ENCODE data around the gene THRB.

Gene THRB

GRCh38 chr3:24154781-24155180 lies 339.9 kb downstream of the THRB start:
- Histone ChIP-seq H3K27me3 (ENCODE audit: insufficient read depth, low read length) (no peaks in the 10 kb centered on the region), H3K4me2 (ENCODE audit: low read length) (no peak overlapping the region), H4K20me1 (ENCODE audit: insufficient read depth, low read length) (no peaks in the 10 kb centered on the region), H3K4me3 (ENCODE audit: low read depth, low read length, poor library complexity, severe bottlenecking) (no peak overlapping the region), H3K4me1 (ENCODE audit: insufficient read depth, low read length, severe bottlenecking) (no peaks in the 10 kb centered on the region), H3K36me3 (ENCODE audit: insufficient read depth, low read length) (no peaks in the 10 kb centered on the region), H3K9me3 (ENCODE audit: low read length) (no peaks in the 10 kb centered on the region), H3K9me2 (ENCODE audit: low read depth, low read length) (no peaks in the 10 kb centered on the region), H3K27ac (ENCODE audit: low read depth, low read length, poor library complexity, severe bottlenecking) (no peak overlapping the region), H3F3A (ENCODE audit: insufficient read depth, low read length) (no peaks in the 10 kb centered on the region), H2AFZ (ENCODE audit: low read length) (no peak overlapping the region), H3K79me2 (ENCODE audit: insufficient read depth, low read length) (no peaks in the 10 kb centered on the region), H3K9ac (ENCODE audit: low read length) (no peak overlapping the region)
- TF ChIP-seq EZH2 (IDR thresholded peaks at IDR 0.05; ENCODE audit: borderline replicate concordance, low read length) = no peak
- TF ChIP-seq, protein P1, sequence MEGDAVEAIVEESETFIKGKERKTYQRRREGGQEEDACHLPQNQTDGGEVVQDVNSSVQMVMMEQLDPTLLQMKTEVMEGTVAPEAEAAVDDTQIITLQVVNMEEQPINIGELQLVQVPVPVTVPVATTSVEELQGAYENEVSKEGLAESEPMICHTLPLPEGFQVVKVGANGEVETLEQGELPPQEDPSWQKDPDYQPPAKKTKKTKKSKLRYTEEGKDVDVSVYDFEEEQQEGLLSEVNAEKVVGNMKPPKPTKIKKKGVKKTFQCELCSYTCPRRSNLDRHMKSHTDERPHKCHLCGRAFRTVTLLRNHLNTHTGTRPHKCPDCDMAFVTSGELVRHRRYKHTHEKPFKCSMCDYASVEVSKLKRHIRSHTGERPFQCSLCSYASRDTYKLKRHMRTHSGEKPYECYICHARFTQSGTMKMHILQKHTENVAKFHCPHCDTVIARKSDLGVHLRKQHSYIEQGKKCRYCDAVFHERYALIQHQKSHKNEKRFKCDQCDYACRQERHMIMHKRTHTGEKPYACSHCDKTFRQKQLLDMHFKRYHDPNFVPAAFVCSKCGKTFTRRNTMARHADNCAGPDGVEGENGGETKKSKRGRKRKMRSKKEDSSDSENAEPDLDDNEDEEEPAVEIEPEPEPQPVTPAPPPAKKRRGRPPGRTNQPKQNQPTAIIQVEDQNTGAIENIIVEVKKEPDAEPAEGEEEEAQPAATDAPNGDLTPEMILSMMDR (IDR thresholded peaks at IDR 0.05; ENCODE audit: low read length) = no peak

DNA sequence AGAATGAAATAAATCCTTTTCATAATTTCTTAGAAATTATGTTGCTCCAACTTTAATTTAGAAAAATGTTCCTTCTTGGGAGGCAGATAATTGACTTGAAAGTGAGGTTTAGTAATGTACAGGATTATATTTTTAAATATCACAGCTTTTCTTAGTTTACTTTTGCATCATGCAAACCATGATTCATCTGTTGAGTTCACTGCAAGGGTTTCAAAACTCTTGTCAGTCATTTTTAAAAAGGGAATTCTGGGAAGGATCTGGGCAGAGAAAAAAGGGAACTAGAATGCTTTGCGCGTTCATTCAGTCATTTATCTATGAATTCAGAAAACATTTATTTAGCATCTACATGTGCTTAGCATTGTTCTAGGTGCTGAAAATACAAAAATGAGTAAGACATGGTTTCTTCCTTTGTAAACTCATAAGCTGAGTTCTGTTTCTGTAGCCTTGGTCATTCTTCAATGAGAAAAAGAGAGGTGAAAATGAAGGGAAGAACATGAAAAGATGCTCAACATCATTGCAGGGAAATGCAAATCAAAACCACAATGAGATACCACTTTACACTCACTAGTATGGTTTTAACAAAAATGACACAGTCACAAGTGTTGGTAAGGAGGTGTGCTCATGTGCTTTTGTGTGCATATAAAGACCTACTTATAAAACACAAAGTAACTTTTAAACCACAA lies 340.5 kb downstream of the THRB start:
- H3K27me3 ChIP-seq (ENCODE audit: insufficient read depth, low read length) = no peaks in the 10 kb centered on the region
- no peaks in the 10 kb centered on the region for H4K20me1 ChIP-seq (ENCODE audit: insufficient read depth, low read length)
- no peaks in the 10 kb centered on the region for H3K79me2 ChIP-seq (ENCODE audit: insufficient read depth, low read length)
- H3K36me3 ChIP-seq (ENCODE audit: insufficient read depth, low read length) = no peaks in the 10 kb centered on the region
- no peak overlapping the region for H3K4me2 ChIP-seq (ENCODE audit: low read length)
- H3K9me3 ChIP-seq (ENCODE audit: low read length) = no peaks in the 10 kb centered on the region
- no peak overlapping the region for H3K9ac ChIP-seq (ENCODE audit: low read length)
- no peaks in the 10 kb centered on the region for H3F3A ChIP-seq (ENCODE audit: insufficient read depth, low read length)
- no peaks in the 10 kb centered on the region for H3K4me1 ChIP-seq (ENCODE audit: insufficient read depth, low read length, severe bottlenecking)
- H3K9me2 ChIP-seq (ENCODE audit: low read depth, low read length) = no peaks in the 10 kb centered on the region
- H2AFZ ChIP-seq (ENCODE audit: low read length) = no peak overlapping the region
- H3K27ac ChIP-seq (ENCODE audit: low read depth, low read length, poor library complexity, severe bottlenecking) = no peak overlapping the region
- no peak for TF ChIP-seq EZH2 (IDR thresholded peaks at IDR 0.05; ENCODE audit: borderline replicate concordance, low read length)
- TF ChIP-seq, protein P1 (IDR thresholded peaks at IDR 0.05; ENCODE audit: low read length) = no peak
- H3K4me3 ChIP-seq (ENCODE audit: low read depth, low read length, poor library complexity, severe bottlenecking) = no peak overlapping the region

- no peak overlapping the region for H3K9ac ChIP-seq (ENCODE audit: low read length)
- H3K36me3 ChIP-seq (ENCODE audit: insufficient read depth, low read length) = no peaks in the 10 kb centered on the region
- H3K9me3 ChIP-seq (ENCODE audit: low read length) = no peaks in the 10 kb centered on the region
- no peaks in the 10 kb centered on the region for H3K4me1 ChIP-seq (ENCODE audit: insufficient read depth, low read length, severe bottlenecking)
- no peak overlapping the region for H3K4me2 ChIP-seq (ENCODE audit: low read length)
- TF ChIP-seq, protein P1 (IDR thresholded peaks at IDR 0.05; ENCODE audit: low read length) = no peak
- TF ChIP-seq EZH2 (IDR thresholded peaks at IDR 0.05; ENCODE audit: borderline replicate concordance, low read length) = no peak
- H4K20me1 ChIP-seq (ENCODE audit: insufficient read depth, low read length) = no peaks in the 10 kb centered on the region
- H3K27me3 ChIP-seq (ENCODE audit: insufficient read depth, low read length) = no peaks in the 10 kb centered on the region
- H3K9me2 ChIP-seq (ENCODE audit: low read depth, low read length) = no peaks in the 10 kb centered on the region
- H3F3A ChIP-seq (ENCODE audit: insufficient read depth, low read length) = no peaks in the 10 kb centered on the region
- no peak overlapping the region for H3K4me3 ChIP-seq (ENCODE audit: low read depth, low read length, poor library complexity, severe bottlenecking)
- no peak overlapping the region for H3K27ac ChIP-seq (ENCODE audit: low read depth, low read length, poor library complexity, severe bottlenecking)
- no peaks in the 10 kb centered on the region for H3K79me2 ChIP-seq (ENCODE audit: insufficient read depth, low read length)
- H2AFZ ChIP-seq (ENCODE audit: low read length) = no peak overlapping the region
Measured at GRCh38 chr3:24151594-24151993, 343.1 kb downstream of the THRB start.
